ENCODE results near the gene VPS13D. TPM values are rescaled to one million over a fixed set of nuclear protein-coding genes. Genes with fewer than 3 reads are reported as not detected.

The VPS13D gene
- total RNA-seq, 1 experiment from 2014 or later, result 29.0 TPM

GRCh38 chr1:12511516-12512468 lies 282.0 kb downstream of the VPS13D start:
- TF ChIP-seq FOXP1 (CRISPR knock-in tag; IDR thresholded peaks at IDR 0.05; ENCODE audit: borderline replicate concordance), result no peak
- no peak for TF ChIP-seq ZNF232 (CRISPR knock-in tag; IDR thresholded peaks at IDR 0.05)
- no peak for TF ChIP-seq NR3C1 (CRISPR knock-in tag; conservative IDR thresholded peaks at IDR 0.05; ENCODE audit: low read depth)
- TF ChIP-seq FOXP4 (CRISPR knock-in tag; IDR thresholded peaks at IDR 0.05), result no peak
- no peak for TF ChIP-seq ETV6 (CRISPR knock-in tag; IDR thresholded peaks at IDR 0.05)
- TF ChIP-seq ZNF263 (CRISPR knock-in tag; IDR thresholded peaks at IDR 0.05; ENCODE audit: low read depth), result no peak
- no peak for TF ChIP-seq ZNF317 (CRISPR knock-in tag; IDR thresholded peaks at IDR 0.05; ENCODE audit: borderline replicate concordance, low read depth)
- TF ChIP-seq MAX (CRISPR knock-in tag; IDR thresholded peaks at IDR 0.05), result no peak
- TF ChIP-seq NR2C2 (CRISPR knock-in tag; IDR thresholded peaks at IDR 0.05), result no peak
- no peak for TF ChIP-seq ARID4B (CRISPR knock-in tag; IDR thresholded peaks at IDR 0.05; ENCODE audit: borderline replicate concordance)
- TF ChIP-seq PRRX2 (CRISPR knock-in tag; IDR thresholded peaks at IDR 0.05), result no peak
- TF ChIP-seq PRDM15 (CRISPR knock-in tag; IDR thresholded peaks at IDR 0.05), result no peak
- Mint-ChIP-seq H3K9me3 (no peaks in the 10 kb centered on the region), H3K36me3 (no peaks in the 10 kb centered on the region; the same call in 1 of the 2 replicates), H3K27ac (peak overlapping the region; percentile 50), H3K4me1 (peaks cover 38% of the 10 kb centered on the region), H3K27me3 (ENCODE audit: low read depth) (no peaks in the 10 kb centered on the region), H3K4me3 (no peak overlapping the region)
- POLR2A ChIA-PET, result no interaction called here
- DNase-seq (ENCODE audit: low spot score) (no peak), ATAC-seq (peak; percentile 11; the same call in 1 of the 2 replicates)
- CTCF ChIA-PET, result interaction anchor here (1.3 kb wide), 1 partner anchor 89 kb away, joined by 3 read pairs; no protein-coding TSS in a partner anchor

GRCh38 chr1:12513181-12513580 lies 283.4 kb downstream of the VPS13D start:
- ChIA-PET POLR2A (no interaction called here), CTCF (no interaction called here)
- DNase-seq (ENCODE audit: low spot score), result no peak
- H3K9me3 Mint-ChIP-seq, result no peaks in the 10 kb centered on the region
- H3K27ac Mint-ChIP-seq, result no peak overlapping the region
- H3K36me3 Mint-ChIP-seq, result no peaks in the 10 kb centered on the region; the same call in 1 of the 2 replicates
- no peak for ATAC-seq
- H3K4me1 Mint-ChIP-seq, result peaks cover 28% of the 10 kb centered on the region
- H3K27me3 Mint-ChIP-seq (ENCODE audit: low read depth), result no peaks in the 10 kb centered on the region
- H3K4me3 Mint-ChIP-seq, result no peak overlapping the region
- TF ChIP-seq JUN (CRISPR knock-in tag; IDR thresholded peaks at IDR 0.05) (no peak), GRHL2 (CRISPR knock-in tag; IDR thresholded peaks at IDR 0.05; ENCODE audit: insufficient replicate concordance, severe bottlenecking) (no peak), NFATC4 (CRISPR knock-in tag; IDR thresholded peaks at IDR 0.05) (no peak), ZNF532 (CRISPR knock-in tag; IDR thresholded peaks at IDR 0.05; ENCODE audit: borderline replicate concordance) (no peak), TP53 (CRISPR knock-in tag; IDR thresholded peaks at IDR 0.05) (no peak), CREM (CRISPR knock-in tag; IDR thresholded peaks at IDR 0.05) (no peak), ZMAT4 (CRISPR knock-in tag; IDR thresholded peaks at IDR 0.05) (no peak)

All from WTC11 (cell line).